K562 (cell line): ENCODE results near the gene LPIN2. TPM values are rescaled to one million over a fixed set of nuclear protein-coding genes. Genes with fewer than 3 reads are reported as not detected.

Experiments used
- ATAC-seq: fragments of 200-7000 bp; cut with Tn5 transposase; 3 replicates; pipeline ENCODE4 v1.9.1; 2020; ENCODE audit warnings: moderate library complexity
- BruUV-seq: library from RNA; stranded (reverse); fragments of 400-500 nt; replicated peaks from 2 replicates; lab custom pipeline; 2021; lab: Mats Ljungman, UMichigan
- CTCF ChIA-PET: fragments of 300-600 bp; formaldehyde crosslinking; extraction: SDS; loops from one replicate; lab custom pipeline; 2021; ENCODE audit warnings: low intra/inter-chr PET ratio; lab: Yijun Ruan, JAX
- POLR2A ChIA-PET: fragments of 300-600, 350-650 bp; sonication (Branson Sonifier 250); formaldehyde crosslinking; extraction: SDS; loops from one replicate; lab custom pipeline; 2021; ENCODE audit warnings: antibody characterized with exemption, inconsistent platforms; lab: Yijun Ruan, JAX
- DNase-seq, 4 experiments: peaks; one replicate each; pipeline versions ENCODE4 v3.0.0 to v3.0.0-alpha.2; 2011 to 2018; ENCODE audit warnings: low spot score in 3 of 4, mixed read lengths in 3 of 4; ENCODE audit errors: extremely low read depth in 1 of 4
- FAIRE-seq: peaks from 2 replicates; lab custom pipeline; 2011; peaks lifted over from hg19 to GRCh38; lab: Jason Lieb, UNC
- H2AFZ ChIP-seq: 2 replicates; pipeline ENCODE4 v1.6.0; 2011; ENCODE audit warnings: low read depth, low read length, control low read depth, inconsistent platforms
- H3K27ac ChIP-seq: fragments of 200-600 bp; 3 replicates; pipeline ENCODE4 v1.8.0; 2011; ENCODE audit warnings: low read depth, mild to moderate bottlenecking, control low read depth, inconsistent platforms, low read length, moderate library complexity, mixed read lengths; ENCODE audit errors: extremely low read depth
- H3K27me3 ChIP-seq, 2 experiments: fragments of 300-600 bp in 1 of 2; 2 replicates in 1 of 2; 3 replicates in 1 of 2; pipeline versions ENCODE4 v1.6.0 to v1.8.0; 2011; ENCODE audit warnings: inconsistent platforms in 2 of 2, low read length in 2 of 2, mild to moderate bottlenecking in 1 of 2, mixed read lengths in 1 of 2, moderate library complexity in 1 of 2; ENCODE audit not compliant: control insufficient read depth in 2 of 2, insufficient read depth in 2 of 2
- H3K36me3 ChIP-seq: fragments of 300-600 bp; 3 replicates; pipeline ENCODE4 v1.8.0; 2011; ENCODE audit warnings: mild to moderate bottlenecking, low read length, inconsistent platforms; ENCODE audit not compliant: control insufficient read depth, insufficient read depth
- H3K4me1 ChIP-seq, 2 experiments: fragments of 200-600 bp in 1 of 2; replicated peaks in 1 of 2; 2 replicates in 1 of 2; 3 replicates in 1 of 2; pipeline versions ENCODE4 v1.5.1 to v1.8.0; 2011; ENCODE audit warnings: inconsistent platforms in 2 of 2, low read length in 2 of 2, mild to moderate bottlenecking in 1 of 2, mixed read lengths in 1 of 2, moderate library complexity in 1 of 2; ENCODE audit not compliant: control insufficient read depth in 2 of 2, insufficient read depth in 2 of 2
- H3K4me2 ChIP-seq: 2 replicates; pipeline ENCODE4 v1.6.1; 2011; ENCODE audit warnings: low read length, control low read depth, inconsistent platforms, mixed read lengths; ENCODE audit not compliant: insufficient read depth
- H3K4me3 ChIP-seq: fragments of 200-600 bp; sonication (generic), shearing (Covaris generic); 2 replicates; pipeline ENCODE4 v1.5.1; 2016; ENCODE audit warnings: control low read depth, inconsistent platforms
- H3K79me2 ChIP-seq: fragments of 200-600 bp; 3 replicates; pipeline ENCODE4 v1.8.0; 2011; ENCODE audit warnings: low read length, inconsistent platforms; ENCODE audit not compliant: control insufficient read depth, insufficient read depth
- H3K9ac ChIP-seq, 2 experiments: 2 replicates each; pipeline versions ENCODE4 v1.6.0 to v1.6.1; 2011; ENCODE audit warnings: low read depth in 2 of 2, low read length in 2 of 2, control low read depth in 1 of 2, inconsistent platforms in 1 of 2, mild to moderate bottlenecking in 1 of 2, mixed read lengths in 1 of 2; ENCODE audit not compliant: insufficient read depth in 1 of 2
- H3K9me1 ChIP-seq: one replicate; pipeline ENCODE4 v1.6.0; 2011; ENCODE audit warnings: inconsistent platforms, mild to moderate bottlenecking, low read length, moderate library complexity; ENCODE audit not compliant: control insufficient read depth, insufficient read depth
- H3K9me3 ChIP-seq: replicated peaks from 2 replicates; pipeline ENCODE4 v1.5.1; 2011; ENCODE audit warnings: low read depth, low read length, inconsistent platforms; ENCODE audit not compliant: control insufficient read depth, insufficient read depth
- H4K20me1 ChIP-seq: replicated peaks from 2 replicates; pipeline ENCODE4 v1.6.1; 2011; ENCODE audit warnings: low read length, inconsistent platforms, mixed read lengths; ENCODE audit not compliant: control insufficient read depth, insufficient read depth
- BRF1 ChIP-seq: IDR thresholded peaks from 3 replicates; pipeline ENCODE4 v1.6.1; 2011; ENCODE audit warnings: borderline replicate concordance, mild to moderate bottlenecking; ENCODE audit not compliant: insufficient read length; ENCODE audit errors: extremely low read depth
- FOXA1 ChIP-seq: fragments of 450-650 bp; IDR thresholded peaks from 2 replicates; pipeline ENCODE4 v1.6.1; 2016; ENCODE audit warnings: mild to moderate bottlenecking, borderline replicate concordance
- FOXP1 ChIP-seq: sonication (generic); formaldehyde crosslinking; IDR thresholded peaks from 2 replicates; pipeline ENCODE4 v1.8.0; 2022; ENCODE audit warnings: mild to moderate bottlenecking, missing genetic modification reagents
- MYBL2 ChIP-seq, 2 experiments: fragments of 450-650 bp in 1 of 2; sonication (generic) in 1 of 2; formaldehyde crosslinking in 1 of 2; IDR thresholded peaks; 2 replicates each; pipeline versions ENCODE4 v1.6.1 to v1.8.1; 2017 to 2022; ENCODE audit warnings: borderline replicate concordance in 1 of 2, inconsistent platforms in 1 of 2, low read depth in 1 of 2, mild to moderate bottlenecking in 1 of 2, missing genetic modification reagents in 1 of 2, moderate library complexity in 1 of 2
- PYGO2 ChIP-seq: fragments of 450-650 bp; IDR thresholded peaks from 2 replicates; pipeline ENCODE4 v1.6.1; 2016; ENCODE audit warnings: mild to moderate bottlenecking, missing genetic modification characterization, moderate library complexity, missing compliant biosample characterization
- TFAM ChIP-seq: fragments of 250-450 bp; sonication (Bioruptor Pico); conservative IDR thresholded peaks from 2 replicates; pipeline ENCODE4 v1.5.0; 2021; ENCODE audit warnings: mild to moderate bottlenecking, moderate library complexity
- ZBTB17 ChIP-seq: fragments of 450-650 bp; formaldehyde crosslinking; IDR thresholded peaks from 2 replicates; pipeline ENCODE4 v1.4.0; 2020; ENCODE audit warnings: mild to moderate bottlenecking
- ZNF444 ChIP-seq: fragments of 250-450 bp; sonication (Bioruptor Pico); IDR thresholded peaks from 2 replicates; pipeline ENCODE4 v1.4.0; 2020; ENCODE audit warnings: mild to moderate bottlenecking, moderate library complexity
- ZNF77 ChIP-seq: fragments of 250-450 bp; sonication (Bioruptor Pico); IDR thresholded peaks from 2 replicates; pipeline ENCODE4 v1.5.0; 2020
- WGBS: fragments of 100-300 bp; shearing (Covaris generic); methylation state at CpG from one replicate; pipeline ENCODE4 v1.1.6; 2016; ENCODE audit warnings: low coverage, mixed read lengths; ENCODE audit not compliant: insufficient coverage; ENCODE audit errors: missing lambda C conversion rate; 5-methylcytosine and 5-hydroxymethylcytosine counted together
- in situ Hi-C: fragments of 300-500 bp; cut with MboI; formaldehyde crosslinking; loops from 4 replicates; pipeline ENCODE4 v1.15.0; 2018; ENCODE audit warnings: inconsistent platforms, mixed read lengths
- intact Hi-C: fragments of 100-400 bp; cut with micrococcal nuclease; formaldehyde crosslinking; loops from 2 replicates; pipeline ENCODE4 v1.14.2; 2022
- polyA plus RNA-seq, 8 experiments: library from polyadenylated mRNA; depleted of rRNA in 4 of 8; stranded (reverse) in 5 of 8; unstranded in 3 of 8; fragments of >200 nt; fragmentation: Nextera tagmentation in 2 of 8; fragmentation: Illumina TruSeq in 1 of 8; extraction: Ambion mirVana in 2 of 8; extraction: Trizol in 1 of 8; gene quantifications; 2 replicates each; pipeline versions ENCODE4 v1.2.1 to v1.2.3, GENCODE V29; 2011 to 2014; ENCODE audit warnings: inconsistent platforms in 1 of 8, missing spikeins in 1 of 8
- total RNA-seq, 7 experiments: library from RNA; depleted of rRNA in 6 of 7; stranded (reverse); fragments of >200 nt in 6 of 7; fragmentation: Illumina TruSeq in 2 of 7; extraction: Trizol in 2 of 7; gene quantifications; 2 replicates each; pipeline versions ENCODE4 v1.2.1 to v1.2.3, GENCODE V29; 2011 to 2021; ENCODE audit warnings: low replicate concordance in 1 of 7
- TF ChIP-seq, protein P1 (sequence below): sonication (generic); formaldehyde crosslinking; IDR thresholded peaks from 2 replicates; pipeline ENCODE4 v1.8.0; 2022; ENCODE audit warnings: missing genetic modification reagents, mild to moderate bottlenecking, borderline replicate concordance
- TF ChIP-seq, protein P2 (sequence below): fragments of 250-450 bp; sonication (Bioruptor Pico); IDR thresholded peaks from 2 replicates; pipeline ENCODE4 v1.4.0; 2020; ENCODE audit warnings: mild to moderate bottlenecking
- TF ChIP-seq, protein P3 (sequence below): fragments of 450-650 bp; IDR thresholded peaks from 2 replicates; pipeline ENCODE4 v1.6.1; 2016; ENCODE audit warnings: missing biosample characterization, missing genetic modification characterization

The LPIN2 gene
- total and polyA plus RNA-seq, 9 of the 15 experiments (the other 6 are each of a cell fraction or from before 2014, with no cell fraction given) = 5.2 to 34.8 (median 24.6) TPM

DNA sequence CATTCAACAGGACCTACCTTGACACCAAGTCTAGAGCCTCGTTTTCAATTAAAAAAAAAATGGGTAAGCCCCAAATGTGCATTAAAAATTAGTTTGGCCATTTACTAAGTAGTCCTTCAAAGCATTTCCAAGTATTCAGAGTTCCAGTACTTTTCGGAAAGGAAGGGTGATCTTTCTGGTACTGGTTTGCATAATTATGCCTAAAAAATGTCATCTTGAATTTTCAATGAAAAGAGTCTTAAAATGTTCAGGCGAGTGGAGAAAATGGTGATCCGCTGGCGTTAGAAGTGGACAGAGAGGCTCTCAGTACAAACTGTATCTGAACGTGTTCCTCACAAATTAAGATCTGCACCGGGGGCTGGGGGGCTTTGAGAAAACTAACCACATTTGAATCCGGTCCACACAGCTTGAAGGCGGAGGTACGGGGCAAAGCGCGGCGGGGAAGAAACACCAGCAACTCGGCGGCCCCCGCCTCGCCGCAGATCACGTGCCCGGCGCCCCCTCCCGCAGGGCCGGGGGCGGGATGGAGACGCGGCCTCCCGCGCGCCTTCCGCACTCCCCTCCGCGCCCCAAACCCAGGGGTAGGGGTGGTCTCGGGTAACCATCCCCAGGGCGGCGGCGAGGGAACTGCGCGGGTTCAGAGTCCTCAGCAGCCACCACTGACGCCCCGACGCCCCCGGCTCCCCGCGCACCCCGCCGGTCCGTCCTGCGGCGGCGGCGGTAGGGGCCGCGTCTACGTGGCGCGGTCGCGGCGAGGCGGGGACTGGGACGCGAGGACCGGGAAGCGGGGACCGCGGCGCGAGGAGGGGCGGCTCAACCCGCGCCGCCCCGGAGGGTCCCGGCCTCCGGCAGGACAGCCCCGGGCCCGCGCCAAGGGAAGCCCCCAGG, 564 bp downstream of the LPIN2 start:
- Histone ChIP-seq H3K4me1 (peaks cover 25 to 28% of the 10 kb centered on the region in 2 experiments), H3K36me3 (peaks cover 43% of the 10 kb centered on the region), H3K9me3 (no peaks in the 10 kb centered on the region), H3K9me1 (no peaks in the 10 kb centered on the region), H3K79me2 (peaks cover 55% of the 10 kb centered on the region), H3K4me2 (peak overlapping the region; percentile 84), H4K20me1 (no peaks in the 10 kb centered on the region), H3K27me3 (no peaks in the 10 kb centered on the region), H3K27ac (peak overlapping the region; percentile 93), H3K9ac (peak overlapping the region; percentile 82 to 95), H3K4me3 (peak overlapping the region; percentile 85), H2AFZ (peak overlapping the region; percentile 90)
- no TSS peak for BruUV-seq
- ATAC-seq (peak; percentile 65), DNase-seq (peak; percentile 77 to 83 (median 80)), FAIRE-seq (no peak)
- WGBS = 2% methylated on average over 68 of the region's 78 CpGs
- ChIA-PET POLR2A (interaction anchor here (1.0 to 3.1 kb wide), 5 partner anchors 8 to 168 kb away, joined by 3 to 23 read pairs (median 6); no protein-coding TSS in a partner anchor), CTCF (interaction anchor here (0.7 kb wide), 1 partner anchor 9 kb away, joined by 4 read pairs; no protein-coding TSS in a partner anchor)
- intact Hi-C loops (loop anchor here (1.0 to 5.0 kb wide), 4 partner anchors 18 to 140 kb away; no protein-coding TSS in a partner anchor), in situ Hi-C loops (no loop called here)
- TF ChIP-seq ZNF444 (CRISPR knock-in tag) (no peak), PYGO2 (tag) (no peak), FOXP1 (0 out of 2 replicates have a peak, but pooled peaks have one; percentile 35), ZBTB17 (no peak), BRF1 (no peak), FOXA1 (no peak), ZNF77 (no peak), TFAM (no peak), MYBL2 (IDR thresholded peaks at IDR 0.05; ENCODE audit: low read depth) (no peak), MYBL2 (CRISPR knock-in tag; IDR thresholded peaks at IDR 0.05; ENCODE audit: borderline replicate concordance) (no peak)
- TF ChIP-seq, protein P1, sequence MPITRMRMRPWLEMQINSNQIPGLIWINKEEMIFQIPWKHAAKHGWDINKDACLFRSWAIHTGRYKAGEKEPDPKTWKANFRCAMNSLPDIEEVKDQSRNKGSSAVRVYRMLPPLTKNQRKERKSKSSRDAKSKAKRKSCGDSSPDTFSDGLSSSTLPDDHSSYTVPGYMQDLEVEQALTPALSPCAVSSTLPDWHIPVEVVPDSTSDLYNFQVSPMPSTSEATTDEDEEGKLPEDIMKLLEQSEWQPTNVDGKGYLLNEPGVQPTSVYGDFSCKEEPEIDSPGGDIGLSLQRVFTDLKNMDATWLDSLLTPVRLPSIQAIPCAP = no peak
- TF ChIP-seq, protein P2, sequence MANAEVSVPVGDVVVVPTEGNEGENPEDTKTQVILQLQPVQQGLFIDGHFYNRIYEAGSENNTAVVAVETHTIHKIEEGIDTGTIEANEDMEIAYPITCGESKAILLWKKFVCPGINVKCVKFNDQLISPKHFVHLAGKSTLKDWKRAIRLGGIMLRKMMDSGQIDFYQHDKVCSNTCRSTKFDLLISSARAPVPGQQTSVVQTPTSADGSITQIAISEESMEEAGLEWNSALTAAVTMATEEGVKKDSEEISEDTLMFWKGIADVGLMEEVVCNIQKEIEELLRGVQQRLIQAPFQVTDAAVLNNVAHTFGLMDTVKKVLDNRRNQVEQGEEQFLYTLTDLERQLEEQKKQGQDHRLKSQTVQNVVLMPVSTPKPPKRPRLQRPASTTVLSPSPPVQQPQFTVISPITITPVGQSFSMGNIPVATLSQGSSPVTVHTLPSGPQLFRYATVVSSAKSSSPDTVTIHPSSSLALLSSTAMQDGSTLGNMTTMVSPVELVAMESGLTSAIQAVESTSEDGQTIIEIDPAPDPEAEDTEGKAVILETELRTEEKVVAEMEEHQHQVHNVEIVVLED (CRISPR knock-in tag) = peak; percentile 32; the same call in 1 of the 2 replicates
- TF ChIP-seq, protein P3, sequence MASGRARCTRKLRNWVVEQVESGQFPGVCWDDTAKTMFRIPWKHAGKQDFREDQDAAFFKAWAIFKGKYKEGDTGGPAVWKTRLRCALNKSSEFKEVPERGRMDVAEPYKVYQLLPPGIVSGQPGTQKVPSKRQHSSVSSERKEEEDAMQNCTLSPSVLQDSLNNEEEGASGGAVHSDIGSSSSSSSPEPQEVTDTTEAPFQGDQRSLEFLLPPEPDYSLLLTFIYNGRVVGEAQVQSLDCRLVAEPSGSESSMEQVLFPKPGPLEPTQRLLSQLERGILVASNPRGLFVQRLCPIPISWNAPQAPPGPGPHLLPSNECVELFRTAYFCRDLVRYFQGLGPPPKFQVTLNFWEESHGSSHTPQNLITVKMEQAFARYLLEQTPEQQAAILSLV (tag) = no peak
